ENCODE results near the gene FYCO1.

DNA sequence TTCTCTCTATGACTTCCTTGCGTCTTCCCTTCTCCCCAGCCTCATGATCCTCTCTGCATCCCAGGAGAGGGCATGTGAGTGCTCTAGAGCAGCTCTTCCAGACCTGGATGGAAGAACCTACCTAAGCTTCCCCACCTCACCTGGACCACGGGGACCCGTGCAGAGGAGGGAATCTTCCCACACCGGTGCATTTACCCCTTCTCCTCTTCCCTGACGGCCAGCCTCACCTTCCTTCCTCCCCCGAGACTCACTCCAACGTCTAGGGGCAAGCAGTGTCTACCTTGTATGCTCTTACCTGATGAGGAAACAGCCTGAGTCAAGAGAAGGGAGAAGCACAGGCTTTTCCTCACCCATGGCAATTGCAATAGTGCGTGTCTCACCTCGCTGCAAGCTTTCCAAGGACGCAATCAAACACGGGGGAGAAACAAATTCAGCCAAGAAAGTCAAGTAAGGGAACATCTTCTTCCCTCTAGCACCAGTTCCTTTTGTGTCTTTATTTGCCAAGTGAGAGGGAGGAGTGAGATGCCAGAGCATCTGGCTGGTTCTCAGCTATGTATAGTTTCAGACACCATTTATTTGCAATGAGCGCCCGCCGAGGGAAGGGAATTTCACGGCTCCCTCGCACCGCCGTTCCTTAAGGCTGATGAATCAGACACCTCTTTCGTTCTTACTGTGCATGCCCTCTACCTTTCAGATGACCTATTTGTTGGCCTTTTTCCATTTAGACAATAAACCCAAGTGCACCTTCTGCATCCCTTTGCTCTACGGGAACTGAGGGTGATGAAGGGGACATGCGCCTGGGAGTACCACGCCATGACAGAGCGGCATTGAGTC is 111.0 kb downstream of the FYCO1 start:
- TF ChIP-seq, protein P1, sequence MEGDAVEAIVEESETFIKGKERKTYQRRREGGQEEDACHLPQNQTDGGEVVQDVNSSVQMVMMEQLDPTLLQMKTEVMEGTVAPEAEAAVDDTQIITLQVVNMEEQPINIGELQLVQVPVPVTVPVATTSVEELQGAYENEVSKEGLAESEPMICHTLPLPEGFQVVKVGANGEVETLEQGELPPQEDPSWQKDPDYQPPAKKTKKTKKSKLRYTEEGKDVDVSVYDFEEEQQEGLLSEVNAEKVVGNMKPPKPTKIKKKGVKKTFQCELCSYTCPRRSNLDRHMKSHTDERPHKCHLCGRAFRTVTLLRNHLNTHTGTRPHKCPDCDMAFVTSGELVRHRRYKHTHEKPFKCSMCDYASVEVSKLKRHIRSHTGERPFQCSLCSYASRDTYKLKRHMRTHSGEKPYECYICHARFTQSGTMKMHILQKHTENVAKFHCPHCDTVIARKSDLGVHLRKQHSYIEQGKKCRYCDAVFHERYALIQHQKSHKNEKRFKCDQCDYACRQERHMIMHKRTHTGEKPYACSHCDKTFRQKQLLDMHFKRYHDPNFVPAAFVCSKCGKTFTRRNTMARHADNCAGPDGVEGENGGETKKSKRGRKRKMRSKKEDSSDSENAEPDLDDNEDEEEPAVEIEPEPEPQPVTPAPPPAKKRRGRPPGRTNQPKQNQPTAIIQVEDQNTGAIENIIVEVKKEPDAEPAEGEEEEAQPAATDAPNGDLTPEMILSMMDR (conservative IDR thresholded peaks at IDR 0.05 in 1 of 2, IDR thresholded peaks at IDR 0.05 in 1 of 2; ENCODE audit: low read depth in 1 of 2, low read length in 2 of 2) = no peak
- no peak for TF ChIP-seq EZH2 (IDR thresholded peaks at IDR 0.05; ENCODE audit: low read length, missing control alignments)

Data from fibroblast of lung (primary cell).